Keratinocyte (primary cell): ENCODE measurements around the gene TREM2. TPM values are rescaled to one million over a fixed set of nuclear protein-coding genes. Genes with fewer than 3 reads are reported as not detected.

Experiments used
- DNase-seq: peaks from one replicate; pipeline ENCODE4 v3.0.0-alpha.2; 2011; ENCODE audit warnings: low read depth, missing footprints, low spot score
- FAIRE-seq: peaks from 2 replicates; lab custom pipeline; 2011; peaks lifted over from hg19 to GRCh38; lab: Jason Lieb, UNC
- H2AFZ ChIP-seq: 2 replicates; pipeline ENCODE4 v1.6.0; 2012; ENCODE audit warnings: low read length, control low read depth, inconsistent platforms; ENCODE audit not compliant: control insufficient read depth
- H3K27ac ChIP-seq: 2 replicates; pipeline ENCODE4 v1.5.1; 2011; ENCODE audit warnings: low read length; ENCODE audit not compliant: control insufficient read depth, insufficient read depth
- H3K27me3 ChIP-seq: 3 replicates; pipeline ENCODE4 v1.6.0; 2011; ENCODE audit warnings: low read length; ENCODE audit not compliant: control insufficient read depth, insufficient read depth; ENCODE audit errors: extremely low read depth
- H3K36me3 ChIP-seq, 2 experiments: 2 replicates in 1 of 2; 3 replicates in 1 of 2; pipeline ENCODE4 v1.5.1; 2011; ENCODE audit warnings: low read length in 2 of 2, mild to moderate bottlenecking in 1 of 2; ENCODE audit not compliant: control insufficient read depth in 2 of 2, insufficient read depth in 2 of 2; ENCODE audit errors: extremely low read depth in 1 of 2
- H3K4me1 ChIP-seq: 3 replicates; pipeline ENCODE4 v1.5.1; 2011; ENCODE audit warnings: low read length; ENCODE audit not compliant: control insufficient read depth, insufficient read depth; ENCODE audit errors: extremely low read depth
- H3K4me2 ChIP-seq: 3 replicates; pipeline ENCODE4 v1.6.0; 2011; ENCODE audit warnings: low read depth, low read length; ENCODE audit not compliant: control insufficient read depth, insufficient read depth; ENCODE audit errors: extremely low read depth
- H3K4me3 ChIP-seq, 3 experiments: fragments of 200-600 bp in 1 of 3; sonication (generic) in 1 of 3; 2 replicates in 2 of 3; 3 replicates in 1 of 3; pipeline ENCODE4 v1.5.1; 2011 to 2016; ENCODE audit warnings: low read length in 3 of 3, mild to moderate bottlenecking in 3 of 3, control low read depth in 2 of 3, inconsistent platforms in 1 of 3, low read depth in 1 of 3, mixed read lengths in 1 of 3, mixed run types in 1 of 3, moderate library complexity in 1 of 3; ENCODE audit not compliant: control insufficient read depth in 2 of 3, insufficient read depth in 2 of 3; ENCODE audit errors: extremely low read depth in 1 of 3
- H3K79me2 ChIP-seq: 2 replicates; pipeline ENCODE4 v1.6.0; 2012; ENCODE audit warnings: low read length; ENCODE audit not compliant: control insufficient read depth, insufficient read depth
- H3K9ac ChIP-seq: 3 replicates; pipeline ENCODE4 v1.6.0; 2011; ENCODE audit warnings: low read length; ENCODE audit not compliant: control insufficient read depth, insufficient read depth; ENCODE audit errors: extremely low read depth
- H3K9me1 ChIP-seq: 3 replicates; pipeline ENCODE4 v1.6.0; 2011; ENCODE audit warnings: low read length; ENCODE audit not compliant: control insufficient read depth, insufficient read depth; ENCODE audit errors: extremely low read depth
- H3K9me3 ChIP-seq: 2 replicates; pipeline ENCODE4 v1.5.1; 2012; ENCODE audit warnings: low read depth, low read length; ENCODE audit not compliant: control insufficient read depth
- H4K20me1 ChIP-seq: 3 replicates; pipeline ENCODE4 v1.6.0; 2011; ENCODE audit warnings: low read length; ENCODE audit not compliant: control insufficient read depth, insufficient read depth; ENCODE audit errors: extremely low read depth
- EZH2 ChIP-seq: IDR thresholded peaks from one replicate; pipeline ENCODE4 v1.6.1; 2012; ENCODE audit warnings: inconsistent platforms, mild to moderate bottlenecking, low read length, moderate library complexity
- dilution Hi-C: fragments of 300-500 bp; cut with MboI; formaldehyde crosslinking; loops from one replicate; pipeline ENCODE4 v1.7.0; 2020; ENCODE audit warnings: low sequenced_read_pairs; ENCODE audit not compliant: extremely low pct_ligation_motif_present
- polyA plus RNA-seq, 5 experiments: library from polyadenylated mRNA; depleted of rRNA in 3 of 5; stranded (reverse) in 3 of 5; stranded (forward) in 1 of 5; unstranded in 1 of 5; fragments of >200 nt; gene quantifications; 1 replicate in 1 of 5; 2 replicates in 3 of 5; 3 replicates in 1 of 5; pipeline versions ENCODE4 v1.2.1 to v1.2.3, GENCODE V29; 2011 to 2012; ENCODE audit warnings: missing spikeins in 2 of 5, low read depth in 1 of 5, low replicate concordance in 1 of 5
- TF ChIP-seq, protein P1 (sequence below), 3 experiments: IDR thresholded peaks in 1 of 3; conservative IDR thresholded peaks in 1 of 3; optimal IDR thresholded peaks in 1 of 3; 2 replicates in 2 of 3; 3 replicates in 1 of 3; pipeline versions ENCODE3 to v1.5.1; 2011; ENCODE audit warnings: low read length in 3 of 3, mild to moderate bottlenecking in 3 of 3, moderate library complexity in 2 of 3, control low read depth in 1 of 3, inconsistent platforms in 1 of 3; ENCODE audit not compliant: insufficient read depth in 2 of 3; ENCODE audit errors: extremely low read depth in 1 of 3

The TREM2 gene
- polyA plus RNA-seq, 1 donor (not counting 4 experiments of a cell fraction or from before 2014, with no cell fraction given) = 4.0 TPM

DNA sequence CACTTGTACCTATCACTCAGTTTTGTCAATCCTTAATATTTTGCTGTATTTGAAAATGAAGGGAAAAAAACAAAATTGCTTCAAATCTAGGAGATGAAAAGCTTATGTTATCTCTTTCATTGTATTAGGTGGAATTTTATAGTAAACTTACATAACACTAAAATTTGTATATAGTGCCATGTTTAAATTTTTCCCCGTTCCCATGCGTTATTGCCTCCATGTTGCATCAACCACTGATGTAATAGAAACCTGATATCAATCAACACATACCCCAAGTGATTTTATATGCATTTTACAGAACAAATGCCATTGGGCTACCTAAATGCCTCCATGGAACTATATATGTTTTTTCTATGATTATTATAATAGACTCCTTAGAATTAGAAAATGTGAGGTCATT lies 14.8 kb upstream of the TREM2 start:
- Histone ChIP-seq H2AFZ (no peak overlapping the region), H4K20me1 (no peaks in the 10 kb centered on the region), H3K27ac (no peak overlapping the region), H3K4me2 (no peak overlapping the region), H3K4me3 (no peak overlapping the region), H3K4me1 (peaks cover 4% of the 10 kb centered on the region), H3K9ac (no peak overlapping the region), H3K79me2 (no peaks in the 10 kb centered on the region), H3K9me3 (no peaks in the 10 kb centered on the region), H3K9me1 (no peaks in the 10 kb centered on the region), H3K27me3 (peaks cover 10% of the 10 kb centered on the region), H3K36me3 (no peaks in the 10 kb centered on the region)
- dilution Hi-C loops = loop anchor here (25.0 kb wide), 1 partner anchor 90 kb away; no protein-coding TSS in a partner anchor
- no peak for DNase-seq
- TF ChIP-seq EZH2 = no peak
- FAIRE-seq = no peak

DNA sequence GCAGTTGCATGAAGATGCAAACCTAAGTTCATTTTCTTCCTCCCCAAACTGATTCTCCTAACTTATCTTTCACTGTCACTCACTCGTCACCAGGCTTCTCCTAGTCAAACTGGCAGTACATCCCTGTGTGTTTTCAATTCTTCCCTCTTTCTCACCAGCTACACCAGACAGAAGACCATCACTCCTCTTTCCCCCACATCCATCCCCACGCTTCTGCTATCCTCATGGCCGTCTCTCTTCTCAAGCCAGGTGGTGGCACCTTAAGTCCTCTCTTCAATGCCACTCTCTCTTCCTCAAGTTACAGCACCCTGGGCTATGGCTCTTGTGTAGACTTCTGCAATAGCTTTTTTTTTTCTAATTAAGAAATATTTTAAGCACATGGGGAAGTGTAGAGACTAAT lies 14.4 kb upstream of the TREM2 start:
- Histone ChIP-seq H3K9ac (no peak overlapping the region), H3K4me3 (no peak overlapping the region), H3K9me1 (no peaks in the 10 kb centered on the region), H2AFZ (no peak overlapping the region), H3K79me2 (no peaks in the 10 kb centered on the region), H3K4me2 (no peak overlapping the region), H4K20me1 (no peaks in the 10 kb centered on the region), H3K27me3 (peaks cover 10% of the 10 kb centered on the region), H3K4me1 (peaks cover 4% of the 10 kb centered on the region), H3K27ac (no peak overlapping the region), H3K36me3 (no peaks in the 10 kb centered on the region), H3K9me3 (no peaks in the 10 kb centered on the region)
- dilution Hi-C loops = loop anchor here (25.0 kb wide), 1 partner anchor 90 kb away; no protein-coding TSS in a partner anchor
- TF ChIP-seq EZH2 = no peak
- TF ChIP-seq, protein P1, sequence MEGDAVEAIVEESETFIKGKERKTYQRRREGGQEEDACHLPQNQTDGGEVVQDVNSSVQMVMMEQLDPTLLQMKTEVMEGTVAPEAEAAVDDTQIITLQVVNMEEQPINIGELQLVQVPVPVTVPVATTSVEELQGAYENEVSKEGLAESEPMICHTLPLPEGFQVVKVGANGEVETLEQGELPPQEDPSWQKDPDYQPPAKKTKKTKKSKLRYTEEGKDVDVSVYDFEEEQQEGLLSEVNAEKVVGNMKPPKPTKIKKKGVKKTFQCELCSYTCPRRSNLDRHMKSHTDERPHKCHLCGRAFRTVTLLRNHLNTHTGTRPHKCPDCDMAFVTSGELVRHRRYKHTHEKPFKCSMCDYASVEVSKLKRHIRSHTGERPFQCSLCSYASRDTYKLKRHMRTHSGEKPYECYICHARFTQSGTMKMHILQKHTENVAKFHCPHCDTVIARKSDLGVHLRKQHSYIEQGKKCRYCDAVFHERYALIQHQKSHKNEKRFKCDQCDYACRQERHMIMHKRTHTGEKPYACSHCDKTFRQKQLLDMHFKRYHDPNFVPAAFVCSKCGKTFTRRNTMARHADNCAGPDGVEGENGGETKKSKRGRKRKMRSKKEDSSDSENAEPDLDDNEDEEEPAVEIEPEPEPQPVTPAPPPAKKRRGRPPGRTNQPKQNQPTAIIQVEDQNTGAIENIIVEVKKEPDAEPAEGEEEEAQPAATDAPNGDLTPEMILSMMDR (optimal IDR thresholded peaks at IDR 0.05 in 1 of 3, IDR thresholded peaks at IDR 0.05 in 1 of 3, conservative IDR thresholded peaks at IDR 0.05 in 1 of 3; ENCODE audit: extremely low read depth in 1 of 3, insufficient read depth in 2 of 3, low read length in 3 of 3) = no peak
- DNase-seq (no peak), FAIRE-seq (no peak)

DNA sequence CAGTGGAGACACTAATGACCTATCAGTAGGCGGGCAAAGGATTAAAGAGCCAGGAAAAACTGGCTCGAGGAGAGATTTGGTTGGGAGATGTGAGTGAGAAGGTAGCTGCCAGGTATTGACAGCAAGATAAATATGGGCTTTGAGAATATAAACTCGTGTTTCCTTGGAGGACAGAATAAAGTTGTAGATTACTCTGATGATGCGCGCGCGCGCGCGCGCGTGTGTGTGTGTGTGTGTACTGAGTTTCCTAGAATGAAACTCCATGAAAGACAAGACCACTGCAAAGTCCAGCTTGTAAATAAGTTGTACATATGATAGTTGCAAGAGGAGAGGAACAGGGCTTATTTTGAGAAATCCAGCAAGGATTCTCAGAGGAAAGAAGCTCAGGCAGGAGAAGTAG lies 13.3 kb upstream of the TREM2 start:
- no peaks in the 10 kb centered on the region for H3K36me3 ChIP-seq
- TF ChIP-seq EZH2 = no peak
- TF ChIP-seq, protein P1 (optimal IDR thresholded peaks at IDR 0.05 in 1 of 3, IDR thresholded peaks at IDR 0.05 in 1 of 3, conservative IDR thresholded peaks at IDR 0.05 in 1 of 3; ENCODE audit: extremely low read depth in 1 of 3, insufficient read depth in 2 of 3, low read length in 3 of 3) = no peak
- FAIRE-seq (no peak), DNase-seq (no peak)
- no peak overlapping the region for H3K27ac ChIP-seq
- dilution Hi-C loops = loop anchor here (25.0 kb wide), 1 partner anchor 89 kb away; no protein-coding TSS in a partner anchor
- H3K4me2 ChIP-seq = no peak overlapping the region
- no peak overlapping the region for H3K4me3 ChIP-seq
- no peaks in the 10 kb centered on the region for H3K4me1 ChIP-seq
- no peaks in the 10 kb centered on the region for H3K9me3 ChIP-seq
- H3K27me3 ChIP-seq = peaks cover 10% of the 10 kb centered on the region
- H4K20me1 ChIP-seq = no peaks in the 10 kb centered on the region
- no peaks in the 10 kb centered on the region for H3K9me1 ChIP-seq
- H3K79me2 ChIP-seq = no peaks in the 10 kb centered on the region
- no peak overlapping the region for H3K9ac ChIP-seq
- no peak overlapping the region for H2AFZ ChIP-seq
